GM12878 (cell line): ENCODE data around the gene RHOBTB1. TPM values are rescaled to one million over a fixed set of nuclear protein-coding genes. Genes with fewer than 3 reads are reported as not detected.

Source experiments
- ATAC-seq: fragments of 200-7000 bp; cut with Tn5 transposase; 3 replicates; pipeline ENCODE4 v1.9.1; 2020; ENCODE audit warnings: mild to moderate bottlenecking, moderate library complexity
- BruUV-seq: library from RNA; stranded (reverse); fragments of 400-500 nt; replicated peaks from 2 replicates; lab custom pipeline; 2021; lab: Mats Ljungman, UMichigan
- CTCF ChIA-PET: fragments of 300-600 bp; sonication (Branson Sonifier 250); formaldehyde crosslinking; extraction: SDS; loops from one replicate; lab custom pipeline; 2021; ENCODE audit warnings: inconsistent platforms; lab: Yijun Ruan, JAX
- POLR2A ChIA-PET: fragments of 350-600 bp; formaldehyde crosslinking; extraction: SDS; loops from one replicate; lab custom pipeline; 2021; ENCODE audit warnings: inconsistent platforms; lab: Charles Lee
- RAD21 ChIA-PET: fragments of 300-600 bp; sonication (Branson Sonifier 250); formaldehyde crosslinking; loops from one replicate; lab custom pipeline; 2023; ENCODE audit warnings: antibody characterized with exemption; ENCODE audit not compliant: unreplicated experiment; lab: Charles Lee
- SMC1A ChIA-PET: fragments of 300-600 bp; sonication (Branson Sonifier 250); formaldehyde crosslinking; loops from one replicate; lab custom pipeline; 2023; ENCODE audit not compliant: unreplicated experiment, uncharacterized antibody; lab: Charles Lee
- DNase-seq: peaks from one replicate; pipeline ENCODE4 v3.0.0-alpha.2; 2011; ENCODE audit warnings: low read depth, low spot score
- FAIRE-seq: peaks from 3 replicates; lab custom pipeline; 2011; peaks lifted over from hg19 to GRCh38; lab: Jason Lieb, UNC
- H2AFZ ChIP-seq: 2 replicates; pipeline ENCODE4 v1.6.0; 2011; ENCODE audit warnings: low read depth, low read length, control low read depth; ENCODE audit not compliant: control insufficient read depth
- H3K27ac ChIP-seq: 2 replicates; pipeline ENCODE4 v1.5.1; 2011; ENCODE audit warnings: control low read depth; ENCODE audit not compliant: control insufficient read depth, insufficient read depth
- H3K27me3 ChIP-seq, 2 experiments: replicated peaks in 1 of 2; 2 replicates each; pipeline versions ENCODE4 v1.6.0 to v1.6.1; 2011; ENCODE audit warnings: low read length in 1 of 2; ENCODE audit not compliant: control insufficient read depth in 2 of 2, insufficient read depth in 2 of 2
- H3K36me3 ChIP-seq, 2 experiments: 2 replicates each; pipeline ENCODE4 v1.5.1; 2011; ENCODE audit warnings: low read length in 1 of 2; ENCODE audit not compliant: control insufficient read depth in 2 of 2, insufficient read depth in 2 of 2
- H3K4me1 ChIP-seq: 2 replicates; pipeline ENCODE4 v1.6.1; 2011; ENCODE audit warnings: mild to moderate bottlenecking, low read length, moderate library complexity, mixed read lengths; ENCODE audit not compliant: control insufficient read depth, insufficient read depth
- H3K4me2 ChIP-seq: 2 replicates; pipeline ENCODE4 v1.6.0; 2011; ENCODE audit warnings: control low read depth; ENCODE audit not compliant: control insufficient read depth, insufficient read depth
- H3K4me3 ChIP-seq: fragments of 200-600 bp; sonication (generic); 2 replicates; pipeline ENCODE4 v1.5.1; 2016
- H3K79me2 ChIP-seq: 2 replicates; pipeline ENCODE4 v1.6.0; 2011; ENCODE audit warnings: low read length; ENCODE audit not compliant: control insufficient read depth, insufficient read depth
- H3K9ac ChIP-seq: 2 replicates; pipeline ENCODE4 v1.8.0; 2011; ENCODE audit warnings: low read length, control low read depth, mixed read lengths; ENCODE audit not compliant: control insufficient read depth, insufficient read depth
- H3K9me3 ChIP-seq: replicated peaks from 3 replicates; pipeline ENCODE4 v1.5.1; 2011; ENCODE audit warnings: mild to moderate bottlenecking, low read length; ENCODE audit not compliant: control insufficient read depth, insufficient read depth
- H4K20me1 ChIP-seq: 2 replicates; pipeline ENCODE4 v1.6.0; 2011; ENCODE audit not compliant: control insufficient read depth, insufficient read depth
- CHD4 ChIP-seq: fragments of 200-600 bp; sonication (generic); IDR thresholded peaks from 2 replicates; pipeline ENCODE4 v1.6.1; 2016; ENCODE audit warnings: mild to moderate bottlenecking
- IRF4 ChIP-seq: IDR thresholded peaks from 2 replicates; pipeline ENCODE4 v1.6.1; 2011; ENCODE audit warnings: low read depth, low read length
- NFXL1 ChIP-seq: fragments of 450-650 bp; IDR thresholded peaks from 2 replicates; pipeline ENCODE4 v1.6.1; 2017; ENCODE audit warnings: antibody characterized with exemption, mild to moderate bottlenecking, borderline replicate concordance
- NR2F1 ChIP-seq: fragments of 450-650 bp; conservative IDR thresholded peaks from 2 replicates; pipeline ENCODE4 v1.6.1; 2017; ENCODE audit warnings: mild to moderate bottlenecking
- SPI1 ChIP-seq: IDR thresholded peaks from 2 replicates; pipeline ENCODE4 v1.6.1; 2011; ENCODE audit warnings: low read depth, mild to moderate bottlenecking, low read length, moderate library complexity, borderline replicate concordance; ENCODE audit not compliant: insufficient read depth
- SREBF2 ChIP-seq: IDR thresholded peaks from 2 replicates; pipeline ENCODE4 v1.6.1; 2012; ENCODE audit warnings: mild to moderate bottlenecking, low read length
- WGBS: methylation state at CpG from one replicate; pipeline ENCODE4 v1.1.6; 2016; ENCODE audit warnings: low lambda C conversion rate; ENCODE audit not compliant: insufficient replicate concordance, insufficient coverage; ENCODE audit errors: missing lambda C conversion rate; 5-methylcytosine and 5-hydroxymethylcytosine counted together
- in situ Hi-C: fragments of 300-500 bp; cut with MboI; formaldehyde crosslinking; loops from 9 replicates; pipeline ENCODE4 v1.14.3; 2018; ENCODE audit warnings: mixed read lengths
- intact Hi-C: fragments of 100-400 bp; cut with micrococcal nuclease; formaldehyde crosslinking; loops from one replicate; pipeline ENCODE4 v1.14.2; 2022; ENCODE audit not compliant: unreplicated experiment
- polyA plus RNA-seq, 11 experiments: library from polyadenylated mRNA; depleted of rRNA in 4 of 11; unstranded in 6 of 11; stranded (reverse) in 5 of 11; fragments of >200 nt; fragmentation: Nextera tagmentation in 4 of 11; fragmentation: Illumina TruSeq in 1 of 11; extraction: Ambion mirVana in 4 of 11; extraction: Trizol in 1 of 11; gene quantifications; 1 replicate in 1 of 11; 2 replicates in 10 of 11; pipeline versions ENCODE4 v1.2.1 to v1.2.3, GENCODE V29; 2011 to 2016; ENCODE audit warnings: inconsistent platforms in 2 of 11, missing spikeins in 2 of 11, low read depth in 1 of 11
- total RNA-seq, 4 experiments: library from RNA; depleted of rRNA in 3 of 4; stranded (reverse); fragments of >200 nt in 3 of 4; fragmentation: Illumina TruSeq in 1 of 4; extraction: Trizol in 1 of 4; gene quantifications; 2 replicates each; pipeline versions ENCODE4 v1.2.1 to v1.2.3, GENCODE V29; 2013 to 2021
- TF ChIP-seq, protein P1 (sequence below): IDR thresholded peaks from 2 replicates; pipeline ENCODE4 v1.6.1; 2012; ENCODE audit warnings: low read depth, low read length, improper control_type of control experiment
- TF ChIP-seq, protein P2 (sequence below): IDR thresholded peaks from 2 replicates; pipeline ENCODE4 v1.6.1; 2011; ENCODE audit warnings: borderline replicate concordance, low read depth, mild to moderate bottlenecking, moderate library complexity, low read length; ENCODE audit not compliant: insufficient read depth, poor library complexity, severe bottlenecking
- TF ChIP-seq, protein P3 (sequence below): IDR thresholded peaks from 2 replicates; pipeline ENCODE4 v1.6.1; 2012; ENCODE audit warnings: improper control_type of control experiment, low read depth, low read length; ENCODE audit not compliant: insufficient replicate concordance
- TF ChIP-seq, protein P4 (sequence below): fragments of 450-650 bp; IDR thresholded peaks from 2 replicates; pipeline ENCODE4 v1.6.1; 2017; ENCODE audit warnings: mild to moderate bottlenecking, low read depth, inconsistent platforms; ENCODE audit not compliant: poor library complexity, severe bottlenecking
- TF ChIP-seq, protein P5 (sequence below): fragments of 450-650 bp; IDR thresholded peaks from 2 replicates; pipeline ENCODE4 v1.6.1; 2018; ENCODE audit warnings: mild to moderate bottlenecking, low read depth, moderate library complexity; ENCODE audit not compliant: partially characterized antibody

Gene RHOBTB1
- total and polyA plus RNA-seq, 10 of the 15 experiments (the other 5 are each of a cell fraction or from before 2014, with no cell fraction given), result not detected

DNA sequence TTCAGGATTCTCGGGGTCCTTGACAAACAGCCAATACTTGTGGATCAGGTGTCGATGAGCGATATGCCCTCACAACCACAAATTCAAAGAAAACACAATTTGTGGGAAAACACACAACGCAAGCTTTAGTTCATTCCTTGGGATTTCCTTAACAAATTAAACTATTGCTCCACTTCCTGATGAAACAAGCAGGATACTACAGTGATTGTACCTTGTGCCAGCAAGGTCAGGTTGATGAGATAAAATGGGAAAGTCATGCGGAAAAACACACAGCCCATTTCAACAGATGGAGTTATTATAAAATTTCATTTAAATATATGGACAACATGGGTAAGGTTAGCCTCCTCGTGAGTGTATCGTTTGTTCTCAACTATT lies 8.8 kb upstream of the RHOBTB1 start:
- H3K4me2 ChIP-seq, result no peak overlapping the region
- no peaks in the 10 kb centered on the region for H3K9me3 ChIP-seq
- CTCF ChIA-PET, result interaction anchor here (1.0 to 1.1 kb wide), 2 partner anchors 8 to 12 kb away, joined by 3 read pairs; no protein-coding TSS in a partner anchor
- ATAC-seq (no peak), FAIRE-seq (no peak), DNase-seq (no peak)
- in situ Hi-C loops, result no loop called here
- no peaks in the 10 kb centered on the region for H3K79me2 ChIP-seq
- no peak overlapping the region for H3K4me3 ChIP-seq
- POLR2A ChIA-PET, result no interaction called here
- H3K27me3 ChIP-seq, result no peaks in the 10 kb centered on the region
- SMC1A ChIA-PET, result no interaction called here
- WGBS, result 44% methylated on average over 7 of the region's 7 CpGs
- no peaks in the 10 kb centered on the region for H4K20me1 ChIP-seq
- no peaks in the 10 kb centered on the region for H3K36me3 ChIP-seq
- H3K9ac ChIP-seq, result no peak overlapping the region
- BruUV-seq, result no TSS peak
- no peak overlapping the region for H2AFZ ChIP-seq
- intact Hi-C loops, result no loop called here
- H3K27ac ChIP-seq, result no peak overlapping the region
- peaks cover 3% of the 10 kb centered on the region; the same call in 1 of the 2 replicates for H3K4me1 ChIP-seq
- RAD21 ChIA-PET, result no interaction called here
- TF ChIP-seq CHD4, result no peak
- no peak for TF ChIP-seq NFXL1
- TF ChIP-seq, protein P1, sequence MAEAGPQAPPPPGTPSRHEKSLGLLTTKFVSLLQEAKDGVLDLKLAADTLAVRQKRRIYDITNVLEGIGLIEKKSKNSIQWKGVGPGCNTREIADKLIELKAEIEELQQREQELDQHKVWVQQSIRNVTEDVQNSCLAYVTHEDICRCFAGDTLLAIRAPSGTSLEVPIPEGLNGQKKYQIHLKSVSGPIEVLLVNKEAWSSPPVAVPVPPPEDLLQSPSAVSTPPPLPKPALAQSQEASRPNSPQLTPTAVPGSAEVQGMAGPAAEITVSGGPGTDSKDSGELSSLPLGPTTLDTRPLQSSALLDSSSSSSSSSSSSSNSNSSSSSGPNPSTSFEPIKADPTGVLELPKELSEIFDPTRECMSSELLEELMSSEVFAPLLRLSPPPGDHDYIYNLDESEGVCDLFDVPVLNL, result no peak
- TF ChIP-seq, protein P2, sequence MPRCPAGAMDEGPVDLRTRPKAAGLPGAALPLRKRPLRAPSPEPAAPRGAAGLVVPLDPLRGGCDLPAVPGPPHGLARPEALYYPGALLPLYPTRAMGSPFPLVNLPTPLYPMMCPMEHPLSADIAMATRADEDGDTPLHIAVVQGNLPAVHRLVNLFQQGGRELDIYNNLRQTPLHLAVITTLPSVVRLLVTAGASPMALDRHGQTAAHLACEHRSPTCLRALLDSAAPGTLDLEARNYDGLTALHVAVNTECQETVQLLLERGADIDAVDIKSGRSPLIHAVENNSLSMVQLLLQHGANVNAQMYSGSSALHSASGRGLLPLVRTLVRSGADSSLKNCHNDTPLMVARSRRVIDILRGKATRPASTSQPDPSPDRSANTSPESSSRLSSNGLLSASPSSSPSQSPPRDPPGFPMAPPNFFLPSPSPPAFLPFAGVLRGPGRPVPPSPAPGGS, result no peak
- TF ChIP-seq IRF4, result no peak
- no peak for TF ChIP-seq NR2F1
- TF ChIP-seq, protein P3, sequence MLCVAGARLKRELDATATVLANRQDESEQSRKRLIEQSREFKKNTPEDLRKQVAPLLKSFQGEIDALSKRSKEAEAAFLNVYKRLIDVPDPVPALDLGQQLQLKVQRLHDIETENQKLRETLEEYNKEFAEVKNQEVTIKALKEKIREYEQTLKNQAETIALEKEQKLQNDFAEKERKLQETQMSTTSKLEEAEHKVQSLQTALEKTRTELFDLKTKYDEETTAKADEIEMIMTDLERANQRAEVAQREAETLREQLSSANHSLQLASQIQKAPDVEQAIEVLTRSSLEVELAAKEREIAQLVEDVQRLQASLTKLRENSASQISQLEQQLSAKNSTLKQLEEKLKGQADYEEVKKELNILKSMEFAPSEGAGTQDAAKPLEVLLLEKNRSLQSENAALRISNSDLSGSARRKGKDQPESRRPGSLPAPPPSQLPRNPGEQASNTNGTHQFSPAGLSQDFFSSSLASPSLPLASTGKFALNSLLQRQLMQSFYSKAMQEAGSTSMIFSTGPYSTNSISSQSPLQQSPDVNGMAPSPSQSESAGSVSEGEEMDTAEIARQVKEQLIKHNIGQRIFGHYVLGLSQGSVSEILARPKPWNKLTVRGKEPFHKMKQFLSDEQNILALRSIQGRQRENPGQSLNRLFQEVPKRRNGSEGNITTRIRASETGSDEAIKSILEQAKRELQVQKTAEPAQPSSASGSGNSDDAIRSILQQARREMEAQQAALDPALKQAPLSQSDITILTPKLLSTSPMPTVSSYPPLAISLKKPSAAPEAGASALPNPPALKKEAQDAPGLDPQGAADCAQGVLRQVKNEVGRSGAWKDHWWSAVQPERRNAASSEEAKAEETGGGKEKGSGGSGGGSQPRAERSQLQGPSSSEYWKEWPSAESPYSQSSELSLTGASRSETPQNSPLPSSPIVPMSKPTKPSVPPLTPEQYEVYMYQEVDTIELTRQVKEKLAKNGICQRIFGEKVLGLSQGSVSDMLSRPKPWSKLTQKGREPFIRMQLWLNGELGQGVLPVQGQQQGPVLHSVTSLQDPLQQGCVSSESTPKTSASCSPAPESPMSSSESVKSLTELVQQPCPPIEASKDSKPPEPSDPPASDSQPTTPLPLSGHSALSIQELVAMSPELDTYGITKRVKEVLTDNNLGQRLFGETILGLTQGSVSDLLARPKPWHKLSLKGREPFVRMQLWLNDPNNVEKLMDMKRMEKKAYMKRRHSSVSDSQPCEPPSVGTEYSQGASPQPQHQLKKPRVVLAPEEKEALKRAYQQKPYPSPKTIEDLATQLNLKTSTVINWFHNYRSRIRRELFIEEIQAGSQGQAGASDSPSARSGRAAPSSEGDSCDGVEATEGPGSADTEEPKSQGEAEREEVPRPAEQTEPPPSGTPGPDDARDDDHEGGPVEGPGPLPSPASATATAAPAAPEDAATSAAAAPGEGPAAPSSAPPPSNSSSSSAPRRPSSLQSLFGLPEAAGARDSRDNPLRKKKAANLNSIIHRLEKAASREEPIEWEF, result no peak
- no peak for TF ChIP-seq SREBF2
- TF ChIP-seq, protein P4, sequence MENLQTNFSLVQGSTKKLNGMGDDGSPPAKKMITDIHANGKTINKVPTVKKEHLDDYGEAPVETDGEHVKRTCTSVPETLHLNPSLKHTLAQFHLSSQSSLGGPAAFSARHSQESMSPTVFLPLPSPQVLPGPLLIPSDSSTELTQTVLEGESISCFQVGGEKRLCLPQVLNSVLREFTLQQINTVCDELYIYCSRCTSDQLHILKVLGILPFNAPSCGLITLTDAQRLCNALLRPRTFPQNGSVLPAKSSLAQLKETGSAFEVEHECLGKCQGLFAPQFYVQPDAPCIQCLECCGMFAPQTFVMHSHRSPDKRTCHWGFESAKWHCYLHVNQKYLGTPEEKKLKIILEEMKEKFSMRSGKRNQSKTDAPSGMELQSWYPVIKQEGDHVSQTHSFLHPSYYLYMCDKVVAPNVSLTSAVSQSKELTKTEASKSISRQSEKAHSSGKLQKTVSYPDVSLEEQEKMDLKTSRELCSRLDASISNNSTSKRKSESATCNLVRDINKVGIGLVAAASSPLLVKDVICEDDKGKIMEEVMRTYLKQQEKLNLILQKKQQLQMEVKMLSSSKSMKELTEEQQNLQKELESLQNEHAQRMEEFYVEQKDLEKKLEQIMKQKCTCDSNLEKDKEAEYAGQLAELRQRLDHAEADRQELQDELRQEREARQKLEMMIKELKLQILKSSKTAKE, result no peak
- TF ChIP-seq, protein P5, sequence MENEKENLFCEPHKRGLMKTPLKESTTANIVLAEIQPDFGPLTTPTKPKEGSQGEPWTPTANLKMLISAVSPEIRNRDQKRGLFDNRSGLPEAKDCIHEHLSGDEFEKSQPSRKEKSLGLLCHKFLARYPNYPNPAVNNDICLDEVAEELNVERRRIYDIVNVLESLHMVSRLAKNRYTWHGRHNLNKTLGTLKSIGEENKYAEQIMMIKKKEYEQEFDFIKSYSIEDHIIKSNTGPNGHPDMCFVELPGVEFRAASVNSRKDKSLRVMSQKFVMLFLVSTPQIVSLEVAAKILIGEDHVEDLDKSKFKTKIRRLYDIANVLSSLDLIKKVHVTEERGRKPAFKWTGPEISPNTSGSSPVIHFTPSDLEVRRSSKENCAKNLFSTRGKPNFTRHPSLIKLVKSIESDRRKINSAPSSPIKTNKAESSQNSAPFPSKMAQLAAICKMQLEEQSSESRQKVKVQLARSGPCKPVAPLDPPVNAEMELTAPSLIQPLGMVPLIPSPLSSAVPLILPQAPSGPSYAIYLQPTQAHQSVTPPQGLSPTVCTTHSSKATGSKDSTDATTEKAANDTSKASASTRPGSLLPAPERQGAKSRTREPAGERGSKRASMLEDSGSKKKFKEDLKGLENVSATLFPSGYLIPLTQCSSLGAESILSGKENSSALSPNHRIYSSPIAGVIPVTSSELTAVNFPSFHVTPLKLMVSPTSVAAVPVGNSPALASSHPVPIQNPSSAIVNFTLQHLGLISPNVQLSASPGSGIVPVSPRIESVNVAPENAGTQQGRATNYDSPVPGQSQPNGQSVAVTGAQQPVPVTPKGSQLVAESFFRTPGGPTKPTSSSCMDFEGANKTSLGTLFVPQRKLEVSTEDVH, result no peak
- no peak for TF ChIP-seq SPI1
